GM12878 (cell line): ENCODE measurements around the gene IFNGR2. TPM values are rescaled to one million over a fixed set of nuclear protein-coding genes. Genes with fewer than 3 reads are reported as not detected.
A peak's percentile ranks its signal among the peaks of the same experiment; 100 is the strongest.

Source experiments
- ATAC-seq: fragments of 200-7000 bp; cut with Tn5 transposase; 3 replicates; pipeline ENCODE4 v1.9.1; 2020; ENCODE audit warnings: mild to moderate bottlenecking, moderate library complexity
- BruUV-seq: library from RNA; stranded (reverse); fragments of 400-500 nt; replicated peaks from 2 replicates; lab custom pipeline; 2021; lab: Mats Ljungman, UMichigan
- CTCF ChIA-PET: fragments of 300-600 bp; sonication (Branson Sonifier 250); formaldehyde crosslinking; extraction: SDS; loops from one replicate; lab custom pipeline; 2021; ENCODE audit warnings: inconsistent platforms; lab: Yijun Ruan, JAX
- POLR2A ChIA-PET: fragments of 350-600 bp; formaldehyde crosslinking; extraction: SDS; loops from one replicate; lab custom pipeline; 2021; ENCODE audit warnings: inconsistent platforms; lab: Charles Lee
- RAD21 ChIA-PET: fragments of 300-600 bp; sonication (Branson Sonifier 250); formaldehyde crosslinking; loops from one replicate; lab custom pipeline; 2023; ENCODE audit warnings: antibody characterized with exemption; ENCODE audit not compliant: unreplicated experiment; lab: Charles Lee
- SMC1A ChIA-PET: fragments of 300-600 bp; sonication (Branson Sonifier 250); formaldehyde crosslinking; loops from one replicate; lab custom pipeline; 2023; ENCODE audit not compliant: unreplicated experiment, uncharacterized antibody; lab: Charles Lee
- DNase-seq: peaks from one replicate; pipeline ENCODE4 v3.0.0-alpha.2; 2011; ENCODE audit warnings: low read depth, low spot score
- FAIRE-seq: peaks from 3 replicates; lab custom pipeline; 2011; peaks lifted over from hg19 to GRCh38; lab: Jason Lieb, UNC
- H2AFZ ChIP-seq: 2 replicates; pipeline ENCODE4 v1.6.0; 2011; ENCODE audit warnings: low read depth, low read length, control low read depth; ENCODE audit not compliant: control insufficient read depth
- H3K27ac ChIP-seq: 2 replicates; pipeline ENCODE4 v1.5.1; 2011; ENCODE audit warnings: control low read depth; ENCODE audit not compliant: control insufficient read depth, insufficient read depth
- H3K27me3 ChIP-seq, 2 experiments: replicated peaks in 1 of 2; 2 replicates each; pipeline versions ENCODE4 v1.6.0 to v1.6.1; 2011; ENCODE audit warnings: low read length in 1 of 2; ENCODE audit not compliant: control insufficient read depth in 2 of 2, insufficient read depth in 2 of 2
- H3K36me3 ChIP-seq, 2 experiments: 2 replicates each; pipeline ENCODE4 v1.5.1; 2011; ENCODE audit warnings: low read length in 1 of 2; ENCODE audit not compliant: control insufficient read depth in 2 of 2, insufficient read depth in 2 of 2
- H3K4me1 ChIP-seq: 2 replicates; pipeline ENCODE4 v1.6.1; 2011; ENCODE audit warnings: mild to moderate bottlenecking, low read length, moderate library complexity, mixed read lengths; ENCODE audit not compliant: control insufficient read depth, insufficient read depth
- H3K4me2 ChIP-seq: 2 replicates; pipeline ENCODE4 v1.6.0; 2011; ENCODE audit warnings: control low read depth; ENCODE audit not compliant: control insufficient read depth, insufficient read depth
- H3K4me3 ChIP-seq: fragments of 200-600 bp; sonication (generic); 2 replicates; pipeline ENCODE4 v1.5.1; 2016
- H3K79me2 ChIP-seq: 2 replicates; pipeline ENCODE4 v1.6.0; 2011; ENCODE audit warnings: low read length; ENCODE audit not compliant: control insufficient read depth, insufficient read depth
- H3K9ac ChIP-seq: 2 replicates; pipeline ENCODE4 v1.8.0; 2011; ENCODE audit warnings: low read length, control low read depth, mixed read lengths; ENCODE audit not compliant: control insufficient read depth, insufficient read depth
- H3K9me3 ChIP-seq: replicated peaks from 3 replicates; pipeline ENCODE4 v1.5.1; 2011; ENCODE audit warnings: mild to moderate bottlenecking, low read length; ENCODE audit not compliant: control insufficient read depth, insufficient read depth
- H4K20me1 ChIP-seq: 2 replicates; pipeline ENCODE4 v1.6.0; 2011; ENCODE audit not compliant: control insufficient read depth, insufficient read depth
- BACH1 ChIP-seq: fragments of 450-650 bp; IDR thresholded peaks from 2 replicates; pipeline ENCODE4 v1.6.1; 2017; ENCODE audit warnings: mild to moderate bottlenecking, borderline replicate concordance
- BMI1 ChIP-seq: fragments of 450-650 bp; IDR thresholded peaks from 2 replicates; pipeline ENCODE4 v1.6.1; 2016; ENCODE audit warnings: mild to moderate bottlenecking, moderate library complexity, borderline replicate concordance
- CHD1 ChIP-seq: IDR thresholded peaks from 2 replicates; pipeline ENCODE4 v1.6.1; 2012; ENCODE audit warnings: low read depth, low read length, improper control_type of control experiment
- CREM ChIP-seq: IDR thresholded peaks from 2 replicates; pipeline ENCODE4 v1.6.1; 2014; ENCODE audit warnings: antibody characterized with exemption, low read depth
- KLF5 ChIP-seq: fragments of 450-650 bp; IDR thresholded peaks from 2 replicates; pipeline ENCODE4 v1.6.1; 2014; ENCODE audit warnings: mild to moderate bottlenecking; ENCODE audit not compliant: partially characterized antibody
- MXI1 ChIP-seq: fragments of 150-350 bp; IDR thresholded peaks from 2 replicates; pipeline ENCODE4 v1.6.1; 2011; ENCODE audit warnings: low read depth, mild to moderate bottlenecking, inconsistent platforms, low read length, improper control_type of control experiment
- MYB ChIP-seq: fragments of 150-350 bp; IDR thresholded peaks from 2 replicates; pipeline ENCODE4 v1.6.1; 2014; ENCODE audit warnings: mild to moderate bottlenecking, low read depth, low read length, borderline replicate concordance
- POLR2A ChIP-seq: IDR thresholded peaks from 2 replicates; pipeline ENCODE4 v1.6.1; 2011; ENCODE audit warnings: low read depth, mild to moderate bottlenecking, low read length
- RAD51 ChIP-seq: fragments of 450-650 bp; IDR thresholded peaks from 2 replicates; pipeline ENCODE4 v1.6.1; 2016; ENCODE audit warnings: moderate library complexity, mild to moderate bottlenecking, inconsistent platforms
- SREBF2 ChIP-seq: IDR thresholded peaks from 2 replicates; pipeline ENCODE4 v1.6.1; 2012; ENCODE audit warnings: mild to moderate bottlenecking, low read length
- SRF ChIP-seq, 2 experiments: IDR thresholded peaks; 2 replicates each; pipeline ENCODE4 v1.6.1; 2011; ENCODE audit warnings: low read depth in 2 of 2, low read length in 2 of 2, mild to moderate bottlenecking in 1 of 2, moderate library complexity in 1 of 2
- SUPT20H ChIP-seq: IDR thresholded peaks from 2 replicates; pipeline ENCODE4 v1.6.1; 2011; ENCODE audit warnings: low read depth, mild to moderate bottlenecking, low read length, moderate library complexity, borderline replicate concordance; ENCODE audit not compliant: control insufficient read depth
- TAF1 ChIP-seq: IDR thresholded peaks from 2 replicates; pipeline ENCODE4 v1.6.1; 2011; ENCODE audit warnings: mild to moderate bottlenecking, low read depth, low read length, borderline replicate concordance
- TBL1XR1 ChIP-seq: IDR thresholded peaks from 2 replicates; pipeline ENCODE4 v1.6.1; 2012; ENCODE audit warnings: low read depth, low read length, improper control_type of control experiment
- TCF12 ChIP-seq: IDR thresholded peaks from 2 replicates; pipeline ENCODE4 v1.6.1; 2011; ENCODE audit warnings: low read depth, mild to moderate bottlenecking, low read length
- YY1 ChIP-seq: IDR thresholded peaks from 2 replicates; pipeline ENCODE4 v1.6.1; 2011; ENCODE audit warnings: low read depth, mild to moderate bottlenecking, low read length
- ZNF622 ChIP-seq: fragments of 450-650 bp; IDR thresholded peaks from 2 replicates; pipeline ENCODE4 v1.6.1; 2017; ENCODE audit warnings: mild to moderate bottlenecking, inconsistent platforms
- WGBS: methylation state at CpG from one replicate; pipeline ENCODE4 v1.1.6; 2016; ENCODE audit warnings: low lambda C conversion rate; ENCODE audit not compliant: insufficient replicate concordance, insufficient coverage; ENCODE audit errors: missing lambda C conversion rate; 5-methylcytosine and 5-hydroxymethylcytosine counted together
- in situ Hi-C: fragments of 300-500 bp; cut with MboI; formaldehyde crosslinking; loops from 9 replicates; pipeline ENCODE4 v1.14.3; 2018; ENCODE audit warnings: mixed read lengths
- intact Hi-C: fragments of 100-400 bp; cut with micrococcal nuclease; formaldehyde crosslinking; loops from one replicate; pipeline ENCODE4 v1.14.2; 2022; ENCODE audit not compliant: unreplicated experiment
- polyA plus RNA-seq, 11 experiments: library from polyadenylated mRNA; depleted of rRNA in 4 of 11; unstranded in 6 of 11; stranded (reverse) in 5 of 11; fragments of >200 nt; fragmentation: Nextera tagmentation in 4 of 11; fragmentation: Illumina TruSeq in 1 of 11; extraction: Ambion mirVana in 4 of 11; extraction: Trizol in 1 of 11; gene quantifications; 1 replicate in 1 of 11; 2 replicates in 10 of 11; pipeline versions ENCODE4 v1.2.1 to v1.2.3, GENCODE V29; 2011 to 2016; ENCODE audit warnings: inconsistent platforms in 2 of 11, missing spikeins in 2 of 11, low read depth in 1 of 11
- total RNA-seq, 4 experiments: library from RNA; depleted of rRNA in 3 of 4; stranded (reverse); fragments of >200 nt in 3 of 4; fragmentation: Illumina TruSeq in 1 of 4; extraction: Trizol in 1 of 4; gene quantifications; 2 replicates each; pipeline versions ENCODE4 v1.2.1 to v1.2.3, GENCODE V29; 2013 to 2021
- TF ChIP-seq, protein P1 (sequence below): fragments of 450-650 bp; IDR thresholded peaks from 2 replicates; pipeline ENCODE4 v1.6.1; 2017; ENCODE audit warnings: mild to moderate bottlenecking
- TF ChIP-seq, protein P2 (sequence below): fragments of 450-650 bp; formaldehyde crosslinking; IDR thresholded peaks from 2 replicates; pipeline ENCODE4 v1.5.0; 2022; ENCODE audit warnings: mild to moderate bottlenecking, missing genetic modification characterization

The IFNGR2 gene
- total and polyA plus RNA-seq, 10 of the 15 experiments (the other 5 are each of a cell fraction or from before 2014, with no cell fraction given) = 23.6 to 98.8 (median 77.0) TPM

DNA sequence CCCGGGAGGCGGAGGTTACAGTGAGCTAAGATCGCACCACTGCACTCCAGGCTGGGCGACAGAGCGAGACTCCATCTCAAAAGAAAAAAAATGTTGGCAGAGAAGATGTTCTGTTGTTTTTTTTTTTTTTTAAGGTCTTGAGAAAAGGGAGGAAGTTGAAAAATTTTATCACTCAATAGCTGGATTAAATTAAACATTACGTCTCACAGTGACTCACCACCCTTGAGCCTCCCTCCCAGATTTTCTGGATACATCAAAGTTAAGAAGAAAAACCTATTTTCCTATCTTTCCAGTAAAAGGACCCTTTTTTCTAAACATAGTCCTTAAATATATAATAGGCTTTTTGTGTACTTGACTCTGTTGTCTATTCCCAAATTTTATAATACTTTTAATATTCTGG, 42.9 kb upstream of the IFNGR2 start:
- Histone ChIP-seq H4K20me1 (no peaks in the 10 kb centered on the region), H3K9me3 (no peaks in the 10 kb centered on the region; the same call in 1 of the 3 replicates), H3K9ac (peak overlapping the region; percentile 47; the same call in 1 of the 2 replicates), H2AFZ (no peak overlapping the region), H3K36me3 (peaks cover 5 to 13% of the 10 kb centered on the region in 2 experiments; a peak in 3 of 4 replicates), H3K4me2 (no peak overlapping the region; the same call in 1 of the 2 replicates), H3K27me3 (no peaks in the 10 kb centered on the region), H3K4me1 (peaks cover 24% of the 10 kb centered on the region), H3K4me3 (no peak overlapping the region), H3K27ac (peak overlapping the region; percentile 51; the same call in 1 of the 2 replicates), H3K79me2 (no peaks in the 10 kb centered on the region)
- no TSS peak for BruUV-seq
- FAIRE-seq (no peak), DNase-seq (no peak), ATAC-seq (no peak)
- intact Hi-C loops (loop anchor here (5.0 kb wide), 2 partner anchors 47 to 93 kb away; partner anchors contain the start of gene IL10RB), in situ Hi-C loops (no loop called here)
- ChIA-PET CTCF (interaction anchor here (0.5 to 7.6 kb wide), 36 partner anchors 8 to 584 kb away, joined by 3 to 182 read pairs (median 11); partner anchors contain the start of genes IFNAR1 and IL10RB), SMC1A (interaction anchor here (1.0 to 6.2 kb wide), 21 partner anchors 13 to 244 kb away, joined by 3 to 133 read pairs (median 18); partner anchors contain the start of gene IFNAR1), POLR2A (interaction anchor here (0.7 to 1.7 kb wide), 2 partner anchors 85 to 93 kb away, joined by 3 to 5 read pairs; no protein-coding TSS in a partner anchor), RAD21 (interaction anchor here (0.8 to 4.4 kb wide), 22 partner anchors 10 to 163 kb away, joined by 3 to 128 read pairs (median 12); partner anchors contain the start of genes IFNAR1, IL10RB and TMEM50B)
- WGBS = 63% methylated on average over 6 of the region's 6 CpGs
- TF ChIP-seq BACH1 (no peak), SREBF2 (no peak), CHD1 (no peak), KLF5 (no peak), BMI1 (no peak), MXI1 (no peak), CREM (no peak), TBL1XR1 (no peak), YY1 (no peak), TAF1 (no peak), RAD51 (no peak), SUPT20H (no peak), TCF12 (no peak), ZNF622 (no peak), MYB (no peak), POLR2A (no peak), SRF (IDR thresholded peaks at IDR 0.05; ENCODE audit: low read depth in 2 of 2, low read length in 2 of 2) (no peak)
- TF ChIP-seq, protein P1, sequence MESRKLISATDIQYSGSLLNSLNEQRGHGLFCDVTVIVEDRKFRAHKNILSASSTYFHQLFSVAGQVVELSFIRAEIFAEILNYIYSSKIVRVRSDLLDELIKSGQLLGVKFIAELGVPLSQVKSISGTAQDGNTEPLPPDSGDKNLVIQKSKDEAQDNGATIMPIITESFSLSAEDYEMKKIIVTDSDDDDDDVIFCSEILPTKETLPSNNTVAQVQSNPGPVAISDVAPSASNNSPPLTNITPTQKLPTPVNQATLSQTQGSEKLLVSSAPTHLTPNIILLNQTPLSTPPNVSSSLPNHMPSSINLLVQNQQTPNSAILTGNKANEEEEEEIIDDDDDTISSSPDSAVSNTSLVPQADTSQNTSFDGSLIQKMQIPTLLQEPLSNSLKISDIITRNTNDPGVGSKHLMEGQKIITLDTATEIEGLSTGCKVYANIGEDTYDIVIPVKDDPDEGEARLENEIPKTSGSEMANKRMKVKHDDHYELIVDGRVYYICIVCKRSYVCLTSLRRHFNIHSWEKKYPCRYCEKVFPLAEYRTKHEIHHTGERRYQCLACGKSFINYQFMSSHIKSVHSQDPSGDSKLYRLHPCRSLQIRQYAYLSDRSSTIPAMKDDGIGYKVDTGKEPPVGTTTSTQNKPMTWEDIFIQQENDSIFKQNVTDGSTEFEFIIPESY = no peak
- TF ChIP-seq, protein P2, sequence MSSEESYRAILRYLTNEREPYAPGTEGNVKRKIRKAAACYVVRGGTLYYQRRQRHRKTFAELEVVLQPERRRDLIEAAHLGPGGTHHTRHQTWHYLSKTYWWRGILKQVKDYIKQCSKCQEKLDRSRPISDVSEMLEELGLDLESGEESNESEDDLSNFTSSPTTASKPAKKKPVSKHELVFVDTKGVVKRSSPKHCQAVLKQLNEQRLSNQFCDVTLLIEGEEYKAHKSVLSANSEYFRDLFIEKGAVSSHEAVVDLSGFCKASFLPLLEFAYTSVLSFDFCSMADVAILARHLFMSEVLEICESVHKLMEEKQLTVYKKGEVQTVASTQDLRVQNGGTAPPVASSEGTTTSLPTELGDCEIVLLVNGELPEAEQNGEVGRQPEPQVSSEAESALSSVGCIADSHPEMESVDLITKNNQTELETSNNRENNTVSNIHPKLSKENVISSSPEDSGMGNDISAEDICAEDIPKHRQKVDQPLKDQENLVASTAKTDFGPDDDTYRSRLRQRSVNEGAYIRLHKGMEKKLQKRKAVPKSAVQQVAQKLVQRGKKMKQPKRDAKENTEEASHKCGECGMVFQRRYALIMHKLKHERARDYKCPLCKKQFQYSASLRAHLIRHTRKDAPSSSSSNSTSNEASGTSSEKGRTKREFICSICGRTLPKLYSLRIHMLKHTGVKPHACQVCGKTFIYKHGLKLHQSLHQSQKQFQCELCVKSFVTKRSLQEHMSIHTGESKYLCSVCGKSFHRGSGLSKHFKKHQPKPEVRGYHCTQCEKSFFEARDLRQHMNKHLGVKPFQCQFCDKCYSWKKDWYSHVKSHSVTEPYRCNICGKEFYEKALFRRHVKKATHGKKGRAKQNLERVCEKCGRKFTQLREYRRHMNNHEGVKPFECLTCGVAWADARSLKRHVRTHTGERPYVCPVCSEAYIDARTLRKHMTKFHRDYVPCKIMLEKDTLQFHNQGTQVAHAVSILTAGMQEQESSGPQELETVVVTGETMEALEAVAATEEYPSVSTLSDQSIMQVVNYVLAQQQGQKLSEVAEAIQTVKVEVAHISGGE (CRISPR knock-in tag) = no peak
